HG02623 (cell line): Measurements from ENCODE around the gene ATP13A3.

ENCODE experiments used
- ATAC-seq: cut with Tn5 transposase; IDR thresholded peaks from one replicate; pipeline ENCODE4 v1.9.1; 2021; ENCODE audit warnings: moderate library complexity; ENCODE audit not compliant: unreplicated experiment

ATP13A3 gene

GRCh38 chr3:194446172-194446571, 40.6 kb downstream of the ATP13A3 start:
- ATAC-seq: no peak

- ATAC-seq: no peak
Observed at GRCh38 chr3:194443901-194444300, 42.9 kb downstream of the ATP13A3 start.

- no peak for ATAC-seq
Observed at GRCh38 chr3:194440756-194441155, 46.0 kb downstream of the ATP13A3 start.

GRCh38 chr3:194439881-194440550, 46.8 kb downstream of the ATP13A3 start:
- no peak for ATAC-seq

- ATAC-seq: no peak
Observed at GRCh38 chr3:194434503-194434902, 52.3 kb downstream of the ATP13A3 start.

GRCh38 chr3:194431554-194431953, 55.2 kb downstream of the ATP13A3 start:
- ATAC-seq: no peak

- no peak for ATAC-seq
Observed at GRCh38 chr3:194425399-194425798, 61.4 kb downstream of the ATP13A3 start.

- ATAC-seq: no peak
Observed at GRCh38 chr3:194424953-194425352, 61.8 kb downstream of the ATP13A3 start.

- no peak for ATAC-seq
Observed at GRCh38 chr3:194424373-194424772, 62.4 kb downstream of the ATP13A3 start.

- ATAC-seq: no peak
Observed at GRCh38 chr3:194423317-194423716, 63.5 kb downstream of the ATP13A3 start.

GRCh38 chr3:194422188-194422587, 64.6 kb downstream of the ATP13A3 start:
- no peak for ATAC-seq

GRCh38 chr3:194418671-194419070, 68.1 kb downstream of the ATP13A3 start:
- ATAC-seq: no peak

- no peak for ATAC-seq
Observed at GRCh38 chr3:194407423-194407822, 79.4 kb downstream of the ATP13A3 start.

- ATAC-seq: no peak
Observed at GRCh38 chr3:194405766-194406165, 81.0 kb downstream of the ATP13A3 start.

- ATAC-seq: no peak
Observed at GRCh38 chr3:194404365-194405140, 82.2 kb downstream of the ATP13A3 start.

GRCh38 chr3:194401868-194402329, 84.9 kb downstream of the ATP13A3 start:
- no peak for ATAC-seq

- ATAC-seq: no peak
Observed at GRCh38 chr3:194401346-194401745, 85.5 kb downstream of the ATP13A3 start.

GRCh38 chr3:194399874-194400411, 86.9 kb downstream of the ATP13A3 start:
- ATAC-seq: no peak

GRCh38 chr3:194399166-194399565, 87.6 kb downstream of the ATP13A3 start, which contains the start of gene GP5:
Gene GP5 (minus strand): TSS chr3:194399266. CDS start chr3:194398282, 984 bp downstream.
- no peak for ATAC-seq

- ATAC-seq: no peak
Observed at GRCh38 chr3:194397757-194398312, 89.0 kb downstream of the ATP13A3 start.
